ENCODE measurements around the gene NEGR1. TPM values are rescaled to one million over a fixed set of nuclear protein-coding genes. Genes with fewer than 3 reads are reported as not detected.

The NEGR1 gene
- total RNA-seq, 6 donors from 2014 or later: 3.1 to 14.7 (median 8.9) TPM

DNA sequence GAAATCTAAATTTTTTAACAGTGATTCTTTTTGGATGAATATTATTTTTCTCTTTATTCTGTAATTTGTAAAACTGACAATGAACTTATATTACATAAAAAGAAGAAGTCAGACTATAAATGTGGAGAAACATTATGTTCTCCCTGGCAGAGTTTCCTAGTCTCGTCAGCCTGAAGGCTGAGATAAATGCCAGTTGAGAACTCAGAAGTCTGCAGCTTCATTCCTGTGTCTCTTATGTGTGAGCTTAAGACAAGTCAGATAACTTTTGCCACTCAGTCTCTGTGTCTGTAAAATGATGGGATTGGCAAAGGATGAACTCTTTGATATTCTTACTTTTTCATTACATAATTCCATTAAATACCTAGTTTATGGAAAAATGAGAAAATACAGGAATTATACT is 632.7 kb downstream of the NEGR1 start:
- no peaks in the 10 kb centered on the region for H3K27me3 ChIP-seq
- DNase-seq (no peak), ATAC-seq (ENCODE audit: low FRiP score in 2 of 2) (no peak)
- H3K4me3 ChIP-seq: no peak overlapping the region
- WGBS, 2 donors: 49 to 57% methylated on average over 1 of the region's 1 CpG
- TF ChIP-seq POLR2AphosphoS5 (IDR thresholded peaks at IDR 0.05) (no peak), EP300 (IDR thresholded peaks at IDR 0.05) (no peak)
- TF ChIP-seq, protein P1, sequence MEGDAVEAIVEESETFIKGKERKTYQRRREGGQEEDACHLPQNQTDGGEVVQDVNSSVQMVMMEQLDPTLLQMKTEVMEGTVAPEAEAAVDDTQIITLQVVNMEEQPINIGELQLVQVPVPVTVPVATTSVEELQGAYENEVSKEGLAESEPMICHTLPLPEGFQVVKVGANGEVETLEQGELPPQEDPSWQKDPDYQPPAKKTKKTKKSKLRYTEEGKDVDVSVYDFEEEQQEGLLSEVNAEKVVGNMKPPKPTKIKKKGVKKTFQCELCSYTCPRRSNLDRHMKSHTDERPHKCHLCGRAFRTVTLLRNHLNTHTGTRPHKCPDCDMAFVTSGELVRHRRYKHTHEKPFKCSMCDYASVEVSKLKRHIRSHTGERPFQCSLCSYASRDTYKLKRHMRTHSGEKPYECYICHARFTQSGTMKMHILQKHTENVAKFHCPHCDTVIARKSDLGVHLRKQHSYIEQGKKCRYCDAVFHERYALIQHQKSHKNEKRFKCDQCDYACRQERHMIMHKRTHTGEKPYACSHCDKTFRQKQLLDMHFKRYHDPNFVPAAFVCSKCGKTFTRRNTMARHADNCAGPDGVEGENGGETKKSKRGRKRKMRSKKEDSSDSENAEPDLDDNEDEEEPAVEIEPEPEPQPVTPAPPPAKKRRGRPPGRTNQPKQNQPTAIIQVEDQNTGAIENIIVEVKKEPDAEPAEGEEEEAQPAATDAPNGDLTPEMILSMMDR (IDR thresholded peaks at IDR 0.05): no peak
- H3K4me1 ChIP-seq: no peaks in the 10 kb centered on the region
- no peak overlapping the region for H3K27ac ChIP-seq
- no peaks in the 10 kb centered on the region for H3K9me3 ChIP-seq
- H3K36me3 ChIP-seq: no peaks in the 10 kb centered on the region

DNA sequence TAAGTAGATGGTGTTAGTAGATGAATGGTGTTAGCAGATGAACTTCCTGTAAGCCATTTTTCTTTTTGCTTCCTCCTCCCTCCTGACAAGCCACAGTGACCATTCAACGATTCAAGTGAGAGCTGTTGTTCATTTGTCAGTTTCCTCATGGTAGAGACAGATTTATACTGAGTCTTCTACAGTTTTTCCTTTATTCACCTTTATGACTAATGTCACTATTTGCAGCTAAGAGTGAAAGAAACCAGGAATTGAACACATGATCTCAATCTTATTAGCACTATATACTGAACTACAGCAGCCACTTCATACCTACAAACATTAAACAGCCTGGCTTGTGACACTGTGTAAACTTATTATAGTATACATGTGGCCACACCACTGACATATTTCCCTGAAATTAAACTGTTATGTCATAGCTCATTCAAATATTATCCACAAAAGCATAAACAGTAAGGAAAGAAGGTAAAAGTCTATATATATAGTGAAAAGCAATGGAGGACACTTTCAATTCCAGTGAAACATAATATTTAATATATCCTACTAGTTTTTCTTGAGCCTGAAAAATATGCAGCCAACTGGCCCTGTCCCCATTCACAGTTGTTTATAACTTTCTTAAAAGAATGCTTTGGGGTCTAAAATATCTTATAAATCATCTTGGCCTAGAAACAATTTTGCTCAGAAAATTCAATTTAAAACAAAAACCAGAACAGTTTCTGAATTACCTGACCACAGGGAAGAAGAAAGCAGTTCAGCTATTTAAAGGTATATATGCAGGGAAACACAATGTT is 634.6 kb downstream of the NEGR1 start:
- Histone ChIP-seq H3K9me3 (no peaks in the 10 kb centered on the region), H3K4me1 (no peaks in the 10 kb centered on the region), H3K4me3 (no peak overlapping the region), H3K27ac (no peak overlapping the region), H3K27me3 (no peaks in the 10 kb centered on the region), H3K36me3 (no peaks in the 10 kb centered on the region)
- 38 to 45% methylated on average over 1 of the region's 1 CpG for WGBS, 2 donors
- TF ChIP-seq POLR2A (IDR thresholded peaks at IDR 0.05): no peak
- DNase-seq (no peak), ATAC-seq (ENCODE audit: low FRiP score in 2 of 2) (no peak)

DNA sequence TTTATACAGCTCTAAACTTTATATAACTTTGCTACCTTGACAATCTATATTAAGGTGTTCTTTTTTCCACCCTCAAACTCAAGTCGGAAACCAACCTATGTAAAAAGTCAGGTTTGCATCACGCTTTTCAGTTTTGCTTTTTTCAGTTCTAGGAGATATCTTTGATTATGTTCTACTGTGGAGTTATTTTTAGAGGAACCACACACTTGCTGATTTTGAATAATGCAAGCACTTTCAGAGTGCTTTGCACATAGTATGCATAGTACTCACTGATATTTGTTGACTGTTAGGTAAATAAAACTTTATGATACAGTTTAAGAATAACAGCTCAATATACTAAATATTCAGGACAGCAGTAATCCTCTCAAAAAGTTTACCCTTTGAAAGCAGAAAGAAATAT is 637.3 kb downstream of the NEGR1 start:
- Histone ChIP-seq H3K27me3 (no peaks in the 10 kb centered on the region), H3K9me3 (no peaks in the 10 kb centered on the region), H3K4me1 (no peaks in the 10 kb centered on the region), H3K4me3 (no peak overlapping the region), H3K27ac (no peak overlapping the region), H3K36me3 (no peaks in the 10 kb centered on the region)
- DNase-seq (no peak), ATAC-seq (ENCODE audit: low FRiP score in 2 of 2) (no peak)
- TF ChIP-seq, protein P1 (IDR thresholded peaks at IDR 0.05): no peak
- no peak for TF ChIP-seq POLR2AphosphoS5 (IDR thresholded peaks at IDR 0.05)
- TF ChIP-seq POLR2A (IDR thresholded peaks at IDR 0.05): no peak
- TF ChIP-seq EP300 (IDR thresholded peaks at IDR 0.05): no peak
- 94% methylated on average over 2 of the region's 2 CpGs for WGBS, 2 donors

DNA sequence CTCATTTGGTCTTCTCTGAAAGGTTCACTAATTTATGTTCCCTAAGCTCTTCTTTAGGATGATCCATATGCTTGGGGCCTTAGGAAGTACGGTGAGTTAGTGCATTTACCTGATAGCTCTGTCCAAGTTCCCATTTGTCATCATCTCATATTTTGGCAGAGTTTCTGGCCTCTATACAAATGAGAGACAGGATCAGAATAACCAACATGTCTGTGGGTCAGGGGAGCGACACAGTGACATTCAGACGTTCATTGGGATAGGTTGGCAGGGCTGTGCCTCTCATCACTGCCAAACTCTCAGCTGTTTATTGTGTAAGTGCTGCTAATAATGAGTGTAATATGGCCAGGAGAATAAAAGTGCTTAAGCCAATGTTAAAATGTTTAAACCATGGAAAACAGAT is 640.4 kb downstream of the NEGR1 start:
- Histone ChIP-seq H3K4me3 (no peak overlapping the region), H3K9me3 (no peaks in the 10 kb centered on the region), H3K36me3 (no peaks in the 10 kb centered on the region), H3K27me3 (no peaks in the 10 kb centered on the region), H3K27ac (no peak overlapping the region), H3K4me1 (no peaks in the 10 kb centered on the region)
- no peak for DNase-seq
- TF ChIP-seq POLR2A (IDR thresholded peaks at IDR 0.05) (no peak), POLR2AphosphoS5 (IDR thresholded peaks at IDR 0.05) (no peak), EP300 (IDR thresholded peaks at IDR 0.05) (no peak)
- TF ChIP-seq, protein P1 (IDR thresholded peaks at IDR 0.05): no peak
- WGBS, 2 donors: 84 to 88% methylated on average over 3 of the region's 3 CpGs
- no peak for ATAC-seq (ENCODE audit: low FRiP score in 2 of 2)

DNA sequence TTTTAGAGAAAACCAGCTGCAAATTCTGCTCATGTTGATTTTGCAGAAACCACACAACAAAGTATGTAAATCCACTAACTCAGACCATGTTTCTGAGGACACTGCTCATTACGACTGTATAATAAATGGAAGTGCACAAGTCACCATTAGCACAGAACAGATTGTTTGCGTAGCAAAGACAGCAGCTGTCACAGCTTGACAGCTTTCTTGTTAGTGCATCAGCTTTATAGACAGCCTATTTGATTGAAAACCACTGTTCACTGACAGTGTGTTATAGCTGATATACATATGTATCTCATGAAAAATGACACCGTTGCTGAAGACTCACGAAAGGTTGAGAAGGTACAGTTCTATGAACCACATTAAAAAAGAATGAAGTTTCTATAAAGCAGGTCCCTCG is 641.3 kb downstream of the NEGR1 start:
- TF ChIP-seq EP300 (IDR thresholded peaks at IDR 0.05) (no peak), POLR2AphosphoS5 (IDR thresholded peaks at IDR 0.05) (no peak)
- TF ChIP-seq, protein P1 (IDR thresholded peaks at IDR 0.05): no peak
- Histone ChIP-seq H3K36me3 (no peaks in the 10 kb centered on the region), H3K4me1 (no peaks in the 10 kb centered on the region), H3K27ac (no peak overlapping the region), H3K27me3 (no peaks in the 10 kb centered on the region), H3K4me3 (no peak overlapping the region), H3K9me3 (no peaks in the 10 kb centered on the region)
- DNase-seq (no peak), ATAC-seq (ENCODE audit: low FRiP score in 2 of 2) (no peak)
- 79 to 87% methylated on average over 5 of the region's 5 CpGs for WGBS, 2 donors

Data from upper lobe of left lung (tissue), 6 donors.